LNCAP (cell line): ENCODE data around the gene ALG9.

Experiments
- CTCF ChIP-seq: fragments of 450-650 bp; IDR thresholded peaks from 2 replicates; pipeline ENCODE4 v1.5.1; 2017; ENCODE audit warnings: mild to moderate bottlenecking

ALG9 gene

GRCh38 chr11:111739299-111739698 lies 132.1 kb downstream of the ALG9 start:
- TF ChIP-seq CTCF = no peak

- TF ChIP-seq CTCF = no peak
Observed at GRCh38 chr11:111737444-111738210, 133.8 kb downstream of the ALG9 start.

GRCh38 chr11:111736621-111737443 lies 134.5 kb downstream of the ALG9 start:
- TF ChIP-seq CTCF = no peak
